Jurkat, Clone E6-1 (cell line): ENCODE measurements around the gene FBXL12.
"Not testable (repeated sequence)": the region's sequence is repeated elsewhere in the genome, so short reads cannot be mapped to it uniquely, and the experiment has no call there.

Source experiments
- DNase-seq: peaks from one replicate; pipeline ENCODE4 v3.0.0-alpha.2; 2011; ENCODE audit warnings: low read depth, low spot score
- H3K4me3 ChIP-seq: 2 replicates; pipeline ENCODE4 v1.5.1; 2011; ENCODE audit warnings: mild to moderate bottlenecking, low read length, control low read depth, moderate library complexity

Gene FBXL12

GRCh38 chr19:9801976-9802375, 16.9 kb downstream of the FBXL12 start:
- no peak for DNase-seq
- H3K4me3 ChIP-seq: no peak overlapping the region

GRCh38 chr19:9799162-9799561, 19.7 kb downstream of the FBXL12 start:
- no peak for DNase-seq
- H3K4me3 ChIP-seq: no peak overlapping the region

- no peak for DNase-seq
- no peak overlapping the region for H3K4me3 ChIP-seq
These were observed 21.0 kb downstream of the FBXL12 start for GRCh38 chr19:9797871-9798270.

GRCh38 chr19:9796113-9796773, 22.6 kb downstream of the FBXL12 start:
- peak; percentile 97 for DNase-seq

GRCh38 chr19:9793071-9793591, 25.7 kb downstream of the FBXL12 start:
- peak; percentile 74 for DNase-seq
- H3K4me3 ChIP-seq: peak overlapping the region; percentile 59

More at GRCh38 chr19:9796113-9796773, 22.6 kb downstream of the FBXL12 start:
- H3K4me3 ChIP-seq: no peak overlapping the region

GRCh38 chr19:9792206-9793070, 26.4 kb downstream of the FBXL12 start:
- H3K4me3 ChIP-seq: peak overlapping the region; percentile 59
- DNase-seq: peak; percentile 92

- H3K4me3 ChIP-seq: peak overlapping the region; percentile 59
- DNase-seq: peak; percentile 91
These were observed 27.2 kb downstream of the FBXL12 start for GRCh38 chr19:9791552-9792205.

GRCh38 chr19:9791073-9791367, 27.9 kb downstream of the FBXL12 start:
- not testable (repeated sequence) for DNase-seq
- peak overlapping the region; percentile 57 for H3K4me3 ChIP-seq

- not testable (repeated sequence) for H3K4me3 ChIP-seq, DNase-seq
These were observed 29.3 kb downstream of the FBXL12 start for GRCh38 chr19:9789579-9789978.

GRCh38 chr19:9789066-9789465, 29.8 kb downstream of the FBXL12 start:
- no peak for DNase-seq
- no peak overlapping the region for H3K4me3 ChIP-seq

- H3K4me3 ChIP-seq, DNase-seq: not testable (repeated sequence)
These were observed 30.3 kb downstream of the FBXL12 start for GRCh38 chr19:9788604-9789003.

- no peak overlapping the region for H3K4me3 ChIP-seq
- DNase-seq: no peak
These were observed 32.1 kb downstream of the FBXL12 start for GRCh38 chr19:9786819-9787218.

GRCh38 chr19:9786342-9786741, 32.5 kb downstream of the FBXL12 start:
- DNase-seq: no peak
- H3K4me3 ChIP-seq: no peak overlapping the region

- DNase-seq: peak; percentile 76
- peak overlapping the region; percentile 51 for H3K4me3 ChIP-seq
These were observed 33.2 kb downstream of the FBXL12 start for GRCh38 chr19:9785367-9786331.

GRCh38 chr19:9784163-9784496, 34.7 kb downstream of the FBXL12 start:
- not testable (repeated sequence) for H3K4me3 ChIP-seq

GRCh38 chr19:9782338-9782737, 36.5 kb downstream of the FBXL12 start:
- H3K4me3 ChIP-seq: no peak overlapping the region
- DNase-seq: no peak

More at GRCh38 chr19:9784163-9784496, 34.7 kb downstream of the FBXL12 start:
- DNase-seq: not testable (repeated sequence)

GRCh38 chr19:9768175-9769112, 50.4 kb downstream of the FBXL12 start, which contains the start of gene ZNF846:
Gene ZNF846 (minus strand): TSS chr19:9768738. CDS start chr19:9764950, 3,788 bp downstream.
- DNase-seq: peak; percentile 92

More at GRCh38 chr19:9768175-9769112, 50.4 kb downstream of the FBXL12 start, which contains the start of gene ZNF846:
- H3K4me3 ChIP-seq: peak within 1 kb of the TSS; percentile 82
